T-cell (primary cell): ENCODE results near the gene TBL1XR1. TPM values are rescaled to one million over a fixed set of nuclear protein-coding genes. Genes with fewer than 3 reads are reported as not detected.

Experiments used
- ATAC-seq, 4 experiments: fragments of 200-7000 bp in 3 of 4; fragments of 150-1000 bp in 1 of 4; cut with Tn5 transposase; replicated peaks in 1 of 4; 1 replicate in 3 of 4; 2 replicates in 1 of 4; pipeline ENCODE4 v1.10.0; 2021; ENCODE audit warnings: moderate library complexity in 3 of 4, mild to moderate bottlenecking in 2 of 4, moderate number of reproducible peaks in 1 of 4
- CTCF ChIA-PET, 2 donors: fragments of 300-600 bp; sonication (Branson Sonifier 250); formaldehyde crosslinking; loops; one replicate each; lab custom pipeline; 2022; ENCODE audit warnings: antibody characterized with exemption in 2 of 2; lab: Charles Lee
- POLR2A ChIA-PET, 2 donors: fragments of 300-600 bp; sonication (Branson Sonifier 250); formaldehyde crosslinking; loops; one replicate each; lab custom pipeline; 2022; ENCODE audit warnings: antibody characterized with exemption in 2 of 2; lab: Charles Lee
- DNase-seq, 35 experiments: peaks; one replicate each; pipeline versions ENCODE4 v3.0.0 to v3.0.0-alpha.2; 2013 to 2023
- H3K27ac ChIP-seq: one replicate; pipeline ENCODE4 v1.5.1; 2013; ENCODE audit warnings: low read length
- H3K27me3 ChIP-seq, 2 experiments: replicated peaks in 1 of 2; 1 replicate in 1 of 2; 2 replicates in 1 of 2; pipeline versions ENCODE4 v1.6.1 to v1.7.0; 2013; ENCODE audit warnings: low read length in 1 of 2, mixed read lengths in 1 of 2; ENCODE audit not compliant: control insufficient read depth in 2 of 2, insufficient read depth in 2 of 2; ENCODE audit errors: extremely low read depth in 1 of 2
- H3K36me3 ChIP-seq, 2 donors: 1 replicate in 1 of 2; 2 replicates in 1 of 2; pipeline versions ENCODE4 v1.6.1 to v1.7.0; 2013; ENCODE audit warnings: low read length in 1 of 2; ENCODE audit not compliant: control insufficient read depth in 2 of 2, insufficient read depth in 1 of 2; ENCODE audit errors: extremely low read depth in 1 of 2
- H3K4me1 ChIP-seq, 2 experiments: 1 replicate in 1 of 2; 2 replicates in 1 of 2; pipeline versions ENCODE4 v1.6.1 to v1.7.0; 2013; ENCODE audit warnings: low read length in 2 of 2, mixed read lengths in 1 of 2; ENCODE audit not compliant: insufficient read depth in 2 of 2, control insufficient read depth in 1 of 2; ENCODE audit errors: extremely low read depth in 1 of 2
- H3K4me3 ChIP-seq, 2 donors: 1 replicate in 1 of 2; 2 replicates in 1 of 2; pipeline versions ENCODE4 v1.5.1 to v1.7.0; 2013; ENCODE audit warnings: mild to moderate bottlenecking in 2 of 2, low read length in 1 of 2, moderate library complexity in 1 of 2; ENCODE audit not compliant: control insufficient read depth in 1 of 2; ENCODE audit errors: extremely low read depth in 1 of 2
- H3K9me3 ChIP-seq: 2 replicates; pipeline ENCODE4 v1.7.0; 2013
- H3K27ac Mint-ChIP-seq, 2 donors: one replicate each; pipeline ENCODE4 v1.8.0; 2020 to 2021; ENCODE audit warnings: mild to moderate bottlenecking in 2 of 2, mixed read lengths in 2 of 2
- H3K27me3 Mint-ChIP-seq, 2 donors: one replicate each; pipeline ENCODE4 v1.8.0; 2021 to 2022; ENCODE audit warnings: mixed read lengths in 2 of 2
- H3K36me3 Mint-ChIP-seq: one replicate; pipeline ENCODE4 v1.8.0; 2021; ENCODE audit warnings: mixed read lengths
- H3K4me1 Mint-ChIP-seq, 3 donors: one replicate each; pipeline ENCODE4 v1.8.0; 2020 to 2022; ENCODE audit warnings: mixed read lengths in 3 of 3, mild to moderate bottlenecking in 1 of 3
- H3K4me3 Mint-ChIP-seq, 3 donors: one replicate each; pipeline ENCODE4 v1.8.0; 2020 to 2022; ENCODE audit warnings: mild to moderate bottlenecking in 3 of 3, mixed read lengths in 3 of 3, moderate library complexity in 3 of 3
- H3K9me3 Mint-ChIP-seq, 3 donors: one replicate each; pipeline ENCODE4 v1.8.0; 2020 to 2022; ENCODE audit warnings: mixed read lengths in 3 of 3
- WGBS: methylation state at CpG from one replicate; pipeline ENCODE4 v1.1.5; 2013; ENCODE audit warnings: missing lambda C conversion rate; ENCODE audit not compliant: insufficient coverage; 5-methylcytosine and 5-hydroxymethylcytosine counted together
- total RNA-seq, 35 experiments: library from RNA in 6 of 35; stranded (reverse) in 6 of 35; fragments of 120-200 nt in 1 of 35; gene quantifications; one replicate each; pipeline versions ENCODE4 v1.2.1 to v1.2.4 and lab custom pipeline; 2013 to 2026

TBL1XR1 gene
- total RNA-seq, 5 donors from 2014 or later (not counting 1 experiment from before 2014, with no cell fraction given) = 120 to 156 (median 140) TPM

DNA sequence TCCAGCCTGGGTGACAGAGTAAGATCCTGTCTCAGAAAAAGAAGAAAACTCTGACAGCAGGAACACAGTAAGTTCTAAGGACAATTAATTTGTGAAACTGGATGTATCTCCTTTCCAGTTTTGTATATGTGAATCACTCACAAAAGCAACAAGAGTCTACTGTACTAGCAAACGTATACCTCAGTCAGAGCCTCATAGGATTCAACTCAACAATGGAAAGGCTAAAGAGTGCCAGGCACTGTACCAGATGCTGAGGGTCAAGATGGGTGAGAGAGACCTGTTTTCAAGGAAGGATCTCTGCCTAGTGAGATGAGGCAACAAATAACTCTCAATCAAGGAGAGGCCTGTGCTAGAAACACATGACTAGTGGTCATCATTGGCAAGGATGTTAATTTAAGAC lies 14.9 kb downstream of the TBL1XR1 start:
- Mint-ChIP-seq H3K4me3 (no peak overlapping the region), H3K4me1 (peaks cover 81 to 88% (median 87%) of the 10 kb centered on the region in 3 donors), H3K27ac (no peak overlapping the region), H3K27me3 (no peaks in the 10 kb centered on the region), H3K36me3 (peaks cover 12% of the 10 kb centered on the region), H3K9me3 (no peaks in the 10 kb centered on the region)
- Histone ChIP-seq H3K9me3 (no peaks in the 10 kb centered on the region), H3K27me3 (no peaks in the 10 kb centered on the region), H3K27ac (no peak overlapping the region), H3K4me1 (peaks cover 19 to 57% of the 10 kb centered on the region in 2 experiments), H3K36me3 (no peaks in the 10 kb centered on the region), H3K4me3 (no peak overlapping the region)
- ATAC-seq (no peak), DNase-seq (no peak)
- POLR2A ChIA-PET = no interaction called here
- CTCF ChIA-PET = no interaction called here
- no CpG with 5 or more reads among the region's 1 CpG for WGBS

DNA sequence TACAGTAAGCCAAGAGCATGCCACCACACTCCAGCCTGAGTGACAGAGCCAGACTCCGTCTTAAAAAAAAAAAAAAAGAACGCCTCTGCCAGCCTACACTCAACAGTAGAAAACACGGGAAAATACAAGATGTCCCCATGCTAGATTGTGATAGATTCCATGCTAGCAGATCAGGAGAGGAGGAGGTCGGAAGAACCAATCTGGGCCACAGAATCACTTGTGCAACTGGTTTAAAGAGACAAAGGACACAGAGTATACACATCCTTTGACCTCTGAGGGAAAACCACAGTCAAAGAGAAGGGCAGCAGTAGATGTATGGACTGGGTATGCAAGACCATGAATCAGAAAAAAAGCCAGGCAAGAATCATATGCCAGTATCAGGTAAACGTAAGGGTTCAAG lies 15.9 kb downstream of the TBL1XR1 start:
- ChIA-PET POLR2A (no interaction called here), CTCF (interaction anchor here (0.6 to 1.0 kb wide), 2 partner anchors 14 to 22 kb away, joined by 3 read pairs; no protein-coding TSS in a partner anchor)
- H3K9me3 Mint-ChIP-seq = no peaks in the 10 kb centered on the region
- peak overlapping the region in 2 of 3 donors; percentile 6 to 51 for H3K4me3 Mint-ChIP-seq
- no peak for ATAC-seq
- no CpG with 5 or more reads among the region's 5 CpGs for WGBS
- no peaks in the 10 kb centered on the region for H3K27me3 Mint-ChIP-seq
- Histone ChIP-seq H3K36me3 (no peaks in the 10 kb centered on the region), H3K4me3 (no peak overlapping the region), H3K9me3 (no peaks in the 10 kb centered on the region), H3K4me1 (peaks cover 19 to 53% of the 10 kb centered on the region in 2 experiments), H3K27ac (no peak overlapping the region), H3K27me3 (no peaks in the 10 kb centered on the region)
- no peak for DNase-seq
- H3K4me1 Mint-ChIP-seq = peaks cover 76 to 86% (median 85%) of the 10 kb centered on the region in 3 donors
- peaks cover 16% of the 10 kb centered on the region for H3K36me3 Mint-ChIP-seq
- H3K27ac Mint-ChIP-seq = peak overlapping the region; percentile 59 to 61

DNA sequence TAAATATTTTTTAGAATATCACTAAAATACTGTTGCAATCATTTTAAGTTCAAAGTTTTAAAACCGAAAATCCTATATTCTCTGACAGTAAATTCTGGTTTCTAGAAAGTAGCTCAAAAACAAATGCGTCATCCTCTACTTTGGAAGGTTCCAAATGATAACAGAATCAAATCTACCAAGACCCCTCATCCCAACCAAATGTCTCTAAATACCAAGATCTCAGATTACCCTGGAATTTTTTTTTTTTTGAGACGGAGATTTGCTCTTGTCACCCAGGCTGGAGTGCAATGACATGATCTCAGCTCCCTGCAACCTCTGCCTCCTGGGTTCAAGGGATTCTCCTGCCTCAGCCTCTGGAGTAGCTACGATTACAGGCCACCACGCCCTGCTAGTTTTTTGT lies 16.8 kb downstream of the TBL1XR1 start:
- Histone ChIP-seq H3K27me3 (no peaks in the 10 kb centered on the region), H3K27ac (no peak overlapping the region), H3K9me3 (no peaks in the 10 kb centered on the region), H3K4me3 (no peak overlapping the region), H3K4me1 (peaks cover 19 to 49% of the 10 kb centered on the region in 2 experiments), H3K36me3 (no peaks in the 10 kb centered on the region)
- ChIA-PET POLR2A (interaction anchor here (0.7 to 1.1 kb wide), 3 partner anchors 16 to 180 kb away, joined by 3 to 4 read pairs (median 3); no protein-coding TSS in a partner anchor), CTCF (interaction anchor here (0.6 to 1.0 kb wide), 2 partner anchors 15 to 21 kb away, joined by 3 read pairs; no protein-coding TSS in a partner anchor)
- Mint-ChIP-seq H3K4me1 (peaks cover 71 to 83% (median 80%) of the 10 kb centered on the region in 3 donors), H3K4me3 (peak overlapping the region in 2 of 3 donors; percentile 14 to 51), H3K27me3 (no peaks in the 10 kb centered on the region), H3K9me3 (no peaks in the 10 kb centered on the region), H3K27ac (peak overlapping the region in 1 of 2 donors; percentile 56), H3K36me3 (peaks cover 16% of the 10 kb centered on the region)
- DNase-seq (no peak), ATAC-seq (no peak)
- WGBS = no CpG with 5 or more reads among the region's 5 CpGs

DNA sequence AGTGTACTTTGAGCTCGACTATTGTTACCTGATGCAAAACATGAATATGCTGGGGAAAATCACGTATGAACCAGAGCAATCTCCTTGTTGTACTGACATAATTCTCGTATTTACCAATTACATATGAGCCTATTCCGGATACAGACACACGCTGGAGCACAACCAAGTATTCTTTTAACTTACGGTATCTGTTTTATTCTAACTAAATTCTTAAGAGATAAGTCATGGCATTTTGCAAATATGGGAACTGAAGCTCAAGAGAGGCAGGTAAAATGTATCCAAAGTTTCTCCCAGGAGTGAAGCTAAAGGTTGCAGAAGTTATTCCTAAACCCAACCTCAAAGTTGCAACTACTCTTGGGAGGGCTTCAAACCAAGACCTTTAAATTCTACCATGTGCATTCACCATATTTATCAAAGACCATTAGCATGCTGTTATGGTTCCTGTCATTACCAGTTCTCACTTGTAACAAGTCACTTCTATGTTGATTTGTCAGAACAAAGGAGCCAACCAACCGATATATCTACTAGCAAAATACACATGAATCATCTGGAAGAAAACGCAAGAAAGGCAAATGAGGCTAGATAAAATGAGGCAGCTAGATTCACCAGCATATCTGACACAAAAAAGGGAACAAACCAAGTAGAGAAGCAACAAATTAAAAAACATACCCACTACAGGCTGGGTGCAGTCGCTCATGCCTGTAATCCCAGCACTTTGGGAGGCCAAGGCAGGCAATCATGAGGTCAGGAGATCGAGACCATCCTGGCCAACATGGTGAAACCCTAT lies 17.8 kb downstream of the TBL1XR1 start:
- no peak overlapping the region for H3K27ac ChIP-seq
- no peaks in the 10 kb centered on the region for H3K36me3 ChIP-seq
- Mint-ChIP-seq H3K9me3 (no peaks in the 10 kb centered on the region), H3K4me3 (peak overlapping the region in 2 of 3 donors; percentile 7 to 51), H3K36me3 (peaks cover 18% of the 10 kb centered on the region), H3K27me3 (no peaks in the 10 kb centered on the region), H3K4me1 (peaks cover 67 to 80% (median 77%) of the 10 kb centered on the region in 3 donors), H3K27ac (peak overlapping the region; percentile 15 to 17)
- ChIA-PET CTCF (interaction anchor here (0.6 to 1.0 kb wide), 4 partner anchors 20 to 229 kb away, joined by 3 to 5 read pairs (median 4); no protein-coding TSS in a partner anchor), POLR2A (interaction anchor here (0.5 to 1.1 kb wide), 3 partner anchors 17 to 304 kb away, joined by 4 to 7 read pairs (median 5); no protein-coding TSS in a partner anchor)
- WGBS = 67% methylated on average over 3 of the region's 10 CpGs
- peaks cover 22 to 42% of the 10 kb centered on the region in 2 experiments for H3K4me1 ChIP-seq
- H3K27me3 ChIP-seq = no peaks in the 10 kb centered on the region
- no peaks in the 10 kb centered on the region for H3K9me3 ChIP-seq
- peak in 1 of 4 experiments; percentile 26 for ATAC-seq
- no peak overlapping the region for H3K4me3 ChIP-seq
- no peak for DNase-seq

DNA sequence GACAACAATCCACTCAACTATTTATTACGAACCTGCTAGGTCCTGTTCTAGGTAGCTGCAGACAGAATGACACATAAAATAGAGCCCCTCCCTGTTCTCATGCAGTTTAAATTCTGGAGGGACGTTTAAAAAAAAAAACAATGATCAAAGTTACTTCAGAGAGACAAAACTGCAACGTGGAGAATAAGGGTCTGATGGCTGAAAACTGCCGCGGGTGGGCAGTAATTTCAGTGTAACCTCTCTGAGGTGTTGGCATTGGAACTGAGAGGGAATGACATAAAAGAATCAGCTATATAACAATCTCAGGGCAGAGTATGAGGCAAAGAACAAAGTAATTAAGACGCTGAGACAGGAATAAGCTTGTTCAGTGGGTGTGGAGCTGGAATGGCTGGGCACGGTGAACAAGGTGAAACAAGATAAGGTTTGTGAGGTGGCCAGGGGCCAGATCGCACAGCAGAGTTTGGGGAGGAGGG lies 19.5 kb downstream of the TBL1XR1 start:
- DNase-seq (no peak), ATAC-seq (no peak)
- peaks cover 24% of the 10 kb centered on the region for H3K36me3 Mint-ChIP-seq
- Histone ChIP-seq H3K36me3 (no peaks in the 10 kb centered on the region), H3K4me1 (peaks cover 18 to 32% of the 10 kb centered on the region in 2 experiments), H3K27me3 (no peaks in the 10 kb centered on the region), H3K4me3 (no peak overlapping the region), H3K9me3 (no peaks in the 10 kb centered on the region), H3K27ac (no peak overlapping the region)
- H3K27ac Mint-ChIP-seq = peak overlapping the region; percentile 11 to 41
- CTCF ChIA-PET = interaction anchor here (0.6 to 1.1 kb wide), 3 partner anchors 19 to 127 kb away, joined by 3 to 7 read pairs (median 3); no protein-coding TSS in a partner anchor
- POLR2A ChIA-PET = interaction anchor here in 1 of 2 donors (0.6 kb wide), 1 partner anchor 525 kb away, joined by 3 read pairs; no protein-coding TSS in a partner anchor
- H3K9me3 Mint-ChIP-seq = no peaks in the 10 kb centered on the region
- WGBS = 48% methylated on average over 2 of the region's 8 CpGs
- H3K4me1 Mint-ChIP-seq = peaks cover 71 to 80% (median 79%) of the 10 kb centered on the region in 3 donors
- no peak overlapping the region for H3K4me3 Mint-ChIP-seq
- H3K27me3 Mint-ChIP-seq = no peaks in the 10 kb centered on the region

DNA sequence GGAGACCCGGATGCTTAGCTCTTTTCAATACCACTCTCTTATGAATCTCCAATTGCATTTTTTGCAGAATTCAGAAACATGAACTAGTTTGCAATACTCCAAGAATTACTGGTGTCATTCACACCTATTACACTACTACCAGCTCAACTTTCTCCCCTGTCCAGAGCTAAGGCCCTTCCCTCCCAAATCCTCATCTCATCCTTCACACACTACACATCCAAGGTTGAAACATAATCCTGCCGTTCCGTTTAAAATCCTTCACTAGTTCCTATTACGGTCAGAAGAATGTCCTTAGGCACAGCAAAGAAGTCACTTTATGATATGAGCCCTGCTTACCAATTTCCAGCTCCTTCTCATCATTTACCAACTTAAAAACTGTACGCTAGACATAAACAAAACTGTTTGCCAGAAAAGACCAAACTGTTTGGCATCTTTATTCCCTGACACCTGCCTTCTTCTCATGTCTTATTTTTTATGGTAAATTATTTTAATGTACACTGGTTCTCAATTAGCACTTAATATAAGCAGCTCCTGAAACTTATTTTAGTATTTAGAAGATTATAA lies 22.6 kb downstream of the TBL1XR1 start:
- no peak overlapping the region for H3K4me3 Mint-ChIP-seq
- peaks cover 66 to 77% (median 75%) of the 10 kb centered on the region in 3 donors for H3K4me1 Mint-ChIP-seq
- WGBS = 92% methylated on average over 4 of the region's 5 CpGs
- no peaks in the 10 kb centered on the region for H3K9me3 Mint-ChIP-seq
- peak overlapping the region; percentile 24 to 40 for H3K27ac Mint-ChIP-seq
- ChIA-PET CTCF (interaction anchor here in 1 of 2 donors (0.7 kb wide), 1 partner anchor 14 kb away, joined by 4 read pairs; no protein-coding TSS in a partner anchor), POLR2A (interaction anchor here in 1 of 2 donors (0.6 kb wide), 1 partner anchor 774 kb away, joined by 8 read pairs; no protein-coding TSS in a partner anchor)
- Histone ChIP-seq H3K4me1 (peaks cover 21 to 35% of the 10 kb centered on the region in 2 experiments), H3K27ac (no peak overlapping the region), H3K36me3 (peaks cover 0 to 6% of the 10 kb centered on the region in 2 donors), H3K9me3 (no peaks in the 10 kb centered on the region), H3K4me3 (no peak overlapping the region), H3K27me3 (no peaks in the 10 kb centered on the region)
- no peaks in the 10 kb centered on the region for H3K27me3 Mint-ChIP-seq
- no peak for DNase-seq
- H3K36me3 Mint-ChIP-seq = peaks cover 38% of the 10 kb centered on the region
- ATAC-seq = no peak
